ENCODE results near the gene NSUN2. TPM values are rescaled to one million over a fixed set of nuclear protein-coding genes. Genes with fewer than 3 reads are reported as not detected.

NSUN2 gene
- total RNA-seq (2022; extraction: Qiagen RNA extraction): 89.5 to 98.4 TPM (median 91.6 TPM) in 5 replicates

DNA sequence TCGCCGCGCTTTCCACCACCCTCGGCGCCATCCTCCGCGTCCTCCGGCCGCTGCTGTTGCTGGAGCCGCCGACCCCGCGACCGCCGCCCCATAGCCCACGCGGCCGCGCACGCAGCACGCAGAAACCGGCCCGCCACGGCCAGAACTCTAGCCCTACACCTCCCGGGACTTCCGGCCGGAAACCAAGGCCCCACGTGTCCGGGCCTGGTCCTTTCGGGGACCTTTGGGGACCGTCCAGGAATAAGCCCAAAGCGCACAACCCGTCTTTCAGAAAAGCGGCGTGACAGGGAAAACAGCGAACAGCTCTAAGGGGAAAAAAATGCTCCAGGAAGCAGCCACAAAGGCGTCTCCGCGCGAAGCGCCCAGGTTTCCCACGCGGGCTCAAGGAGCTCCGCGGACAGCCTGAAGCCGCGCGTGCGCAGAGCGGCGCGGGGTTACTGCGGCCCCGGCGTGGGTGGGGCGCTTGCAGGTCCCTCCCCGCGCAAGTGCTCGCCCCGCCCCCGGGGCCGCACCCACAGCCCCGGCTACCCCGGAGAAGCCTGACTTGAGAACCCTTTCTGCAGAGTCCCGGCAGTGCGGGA is at the start of gene NSUN2, which contains the start of gene SRD5A1:
NSUN2 (minus strand) TSS at position 157 of the 581 bp plus-strand sequence; CDS start at position 92, 65 bp downstream.
SRD5A1 (plus strand) TSS at position 553 of the 581 bp plus-strand sequence. CDS start 137 bp downstream, outside the sequence.

Other genes with a start within 250 kb of the NSUN2 start
- 1.9 to 2.4 TPM (median 2.1 TPM) in 5 replicates for gene UBE2QL1, start 184.2 kb downstream of the NSUN2 start, total RNA-seq (2022; extraction: Qiagen RNA extraction)
- 18.7 to 29.0 TPM (median 27.7 TPM) in 5 replicates for gene SRD5A1, start 396 bp upstream of the NSUN2 start, total RNA-seq (2022; extraction: Qiagen RNA extraction)
- 17.2 to 27.7 TPM (median 23.9 TPM) in 5 replicates for gene TENT4A, start 80.4 kb upstream of the NSUN2 start, total RNA-seq (2022; extraction: Qiagen RNA extraction)

Measured in A549 treated with dexamethasone at 1 μM for 4 hours (cell line).